ENCODE results near the gene SND1. TPM values are rescaled to one million over a fixed set of nuclear protein-coding genes. Genes with fewer than 3 reads are reported as not detected.
"Not testable (repeated sequence)": the region's sequence is repeated elsewhere in the genome, so short reads cannot be mapped to it uniquely, and the experiment has no call there.

SND1 gene
- polyA plus RNA-seq, 3 donors, result 138 to 152 (median 150) TPM

DNA sequence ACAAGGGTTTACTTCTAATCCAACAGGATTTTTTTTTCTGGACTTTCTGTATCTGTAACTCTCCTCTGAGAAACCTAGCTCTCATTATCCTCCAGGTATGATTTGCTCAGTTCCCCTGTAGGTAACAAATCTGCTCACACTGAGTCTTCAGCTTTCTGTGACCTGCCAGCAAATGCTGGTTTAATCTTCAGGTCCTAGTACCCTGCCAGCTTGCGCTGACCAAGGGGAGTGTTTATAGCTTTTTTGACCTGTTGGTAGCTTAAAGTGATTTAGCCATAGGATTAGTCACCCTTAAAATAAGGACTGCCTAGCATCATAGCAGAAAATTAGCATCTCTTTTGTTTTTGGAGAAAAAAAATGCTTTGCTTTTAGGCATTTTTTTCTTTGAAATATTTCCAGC lies 22.4 kb downstream of the SND1 start:
- DNase-seq (ENCODE audit: extremely low read depth in 1 of 11, low read depth in 9 of 11, low spot score in 4 of 11), result no peak

DNA sequence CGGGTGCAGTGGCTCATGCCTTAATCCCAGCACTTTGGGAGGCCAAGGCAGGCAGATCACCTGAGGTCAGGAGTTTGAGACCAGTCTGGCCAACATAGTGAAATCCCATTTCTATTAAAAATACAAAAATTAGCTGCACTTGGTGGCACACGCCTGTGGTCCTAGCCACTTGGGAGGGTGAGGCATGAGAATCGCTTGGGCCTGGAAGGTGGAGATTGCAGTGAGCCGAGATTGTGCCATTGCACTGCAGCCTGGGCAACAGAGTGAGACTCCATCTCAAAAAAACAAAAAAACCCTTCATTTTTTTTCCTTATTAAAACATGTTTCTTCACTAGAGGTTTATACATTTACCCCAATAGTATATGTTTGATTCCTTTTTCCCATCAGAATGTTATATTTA lies 22.9 kb downstream of the SND1 start:
- DNase-seq (ENCODE audit: extremely low read depth in 1 of 11, low read depth in 9 of 11, low spot score in 4 of 11), result not testable (repeated sequence)

DNA sequence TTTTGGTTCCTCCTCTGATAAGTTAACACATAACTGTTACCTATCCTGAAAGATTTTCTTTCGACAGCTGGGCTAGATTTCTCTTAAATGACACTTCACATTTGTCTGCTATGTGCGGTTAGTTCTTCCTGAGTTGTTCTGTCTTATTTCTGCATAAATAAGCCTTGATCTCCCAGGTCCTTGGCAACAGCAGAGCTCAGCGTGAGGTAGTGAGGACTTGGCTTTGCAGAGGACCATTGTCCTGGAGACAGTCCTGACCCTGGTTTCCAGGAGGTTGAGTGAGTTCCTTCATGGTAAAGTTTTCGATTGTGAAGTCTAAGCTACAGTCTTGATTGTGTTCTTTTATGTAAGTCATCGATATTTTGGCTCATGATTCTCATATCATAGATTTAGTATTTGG lies 23.7 kb downstream of the SND1 start:
- DNase-seq (ENCODE audit: extremely low read depth in 1 of 11, low read depth in 9 of 11, low spot score in 4 of 11), result no peak

DNA sequence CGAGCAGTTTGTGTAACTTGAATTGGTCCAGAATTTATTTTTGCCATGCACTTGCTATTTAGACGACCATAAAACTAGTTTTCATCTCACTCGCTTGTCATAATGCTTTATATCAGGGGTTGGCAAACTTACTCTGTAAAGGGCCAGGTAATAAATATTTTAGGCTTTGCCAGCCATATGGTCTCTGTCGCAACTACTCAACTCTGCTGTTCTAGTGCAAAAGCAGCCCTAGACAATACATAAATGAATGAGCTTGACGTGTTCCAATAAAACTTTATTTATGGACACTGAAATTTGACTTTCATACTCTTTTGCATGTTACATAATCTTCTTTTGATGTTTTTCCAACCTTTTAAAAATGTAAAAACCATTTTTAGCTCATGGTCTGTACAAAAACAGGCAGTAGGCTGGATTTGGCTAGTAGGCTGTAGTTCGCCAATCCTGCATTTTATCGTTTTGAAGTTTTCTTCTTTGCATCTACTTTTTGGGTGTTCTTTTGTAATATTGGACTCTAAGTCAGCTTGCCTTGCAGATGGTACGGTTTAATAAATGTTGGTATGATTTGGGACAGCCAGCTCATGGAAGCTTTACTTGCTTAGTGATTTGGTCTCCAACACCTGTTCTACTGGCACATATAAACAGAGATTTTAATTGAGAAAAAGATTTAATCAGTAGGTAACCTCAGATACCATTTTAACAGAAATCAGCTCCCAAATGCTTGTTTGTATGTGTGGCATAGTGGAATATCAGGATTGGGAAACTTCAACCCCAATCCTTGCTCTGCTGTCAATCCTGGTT lies 25.6 kb downstream of the SND1 start:
- no peak for DNase-seq (ENCODE audit: extremely low read depth in 1 of 11, low read depth in 9 of 11, low spot score in 4 of 11)

DNA sequence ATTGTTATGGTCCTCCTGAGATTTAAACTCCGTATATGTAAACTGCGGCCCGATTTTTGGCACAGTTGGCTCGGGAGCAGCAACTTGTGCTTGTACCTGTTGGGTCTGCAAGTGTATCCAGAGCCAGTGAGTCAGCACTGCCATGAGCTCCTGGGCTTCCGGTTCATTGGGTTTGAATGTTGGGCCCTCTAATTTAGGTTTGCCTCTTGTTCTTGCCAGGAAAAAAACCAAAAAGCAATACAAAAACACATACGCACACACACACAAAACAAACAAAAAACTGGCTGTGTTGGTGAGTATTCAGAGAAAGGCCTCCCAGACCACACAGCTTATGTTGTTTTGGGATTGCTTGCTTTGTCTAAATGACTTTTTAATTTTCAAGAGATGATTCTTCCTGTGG lies 26.3 kb downstream of the SND1 start:
- DNase-seq (ENCODE audit: extremely low read depth in 1 of 11, low read depth in 9 of 11, low spot score in 4 of 11), result no peak

DNA sequence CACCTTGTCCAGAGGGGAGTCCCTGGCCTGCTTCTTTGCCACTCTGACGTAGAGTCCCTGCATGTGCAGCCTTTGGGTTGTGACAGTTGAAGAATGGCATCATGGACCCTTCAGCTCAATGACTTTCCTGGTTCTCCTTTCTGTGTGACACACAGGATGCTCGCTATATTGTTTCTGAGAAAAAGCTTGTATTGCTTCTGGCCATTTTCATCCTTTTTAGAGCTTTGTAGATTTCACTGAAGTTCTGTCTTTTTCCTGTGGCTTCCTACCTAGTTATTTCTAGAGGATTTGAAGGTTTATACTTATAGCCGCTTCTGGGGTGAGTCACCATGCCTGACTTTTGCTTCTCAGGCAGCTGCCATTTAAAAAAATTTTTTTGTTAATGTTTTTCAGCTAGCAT lies 27.0 kb downstream of the SND1 start:
- DNase-seq (ENCODE audit: extremely low read depth in 1 of 11, low read depth in 9 of 11, low spot score in 4 of 11), result no peak

DNA sequence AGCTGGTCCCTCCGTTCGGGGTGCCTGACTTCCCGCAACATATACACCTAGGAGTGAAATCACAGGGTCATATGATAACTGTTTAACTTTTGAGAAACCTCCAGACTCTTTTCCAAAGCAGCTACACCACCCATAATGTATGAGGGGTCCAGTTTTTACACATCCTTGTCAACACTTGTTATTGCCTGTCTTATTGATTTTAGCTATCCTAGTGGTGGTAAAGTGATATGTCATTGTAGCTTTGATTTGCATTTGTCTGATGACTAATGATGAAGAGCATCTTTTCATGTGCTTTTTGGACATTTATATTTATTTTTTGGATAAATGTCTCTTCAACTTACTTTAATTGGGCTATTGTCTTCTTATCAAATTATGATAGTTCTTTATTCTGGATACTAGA lies 29.0 kb downstream of the SND1 start:
- DNase-seq (ENCODE audit: extremely low read depth in 1 of 11, low read depth in 9 of 11, low spot score in 4 of 11), result no peak

DNA sequence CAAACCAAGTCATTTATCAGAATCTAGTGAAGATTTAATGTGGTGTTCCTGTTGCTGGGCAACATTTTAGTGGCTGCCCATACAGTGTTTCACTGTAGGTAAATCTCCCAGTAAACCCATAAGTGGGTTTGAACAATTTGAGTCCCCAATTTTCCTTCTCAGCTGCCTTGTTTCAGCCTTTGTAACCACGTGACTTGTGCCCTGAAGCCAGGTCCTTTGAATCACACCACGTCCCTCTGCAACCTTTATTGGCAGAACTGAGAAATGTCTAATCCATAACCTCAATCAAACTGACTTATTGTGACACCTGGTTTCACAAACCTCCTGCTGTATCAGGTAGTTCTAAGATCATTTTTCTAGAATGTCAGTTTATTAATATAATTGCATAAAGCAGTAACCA lies 30.1 kb downstream of the SND1 start:
- DNase-seq (ENCODE audit: extremely low read depth in 1 of 11, low read depth in 9 of 11, low spot score in 4 of 11), result peak in 1 of 11 donors; percentile 4

DNA sequence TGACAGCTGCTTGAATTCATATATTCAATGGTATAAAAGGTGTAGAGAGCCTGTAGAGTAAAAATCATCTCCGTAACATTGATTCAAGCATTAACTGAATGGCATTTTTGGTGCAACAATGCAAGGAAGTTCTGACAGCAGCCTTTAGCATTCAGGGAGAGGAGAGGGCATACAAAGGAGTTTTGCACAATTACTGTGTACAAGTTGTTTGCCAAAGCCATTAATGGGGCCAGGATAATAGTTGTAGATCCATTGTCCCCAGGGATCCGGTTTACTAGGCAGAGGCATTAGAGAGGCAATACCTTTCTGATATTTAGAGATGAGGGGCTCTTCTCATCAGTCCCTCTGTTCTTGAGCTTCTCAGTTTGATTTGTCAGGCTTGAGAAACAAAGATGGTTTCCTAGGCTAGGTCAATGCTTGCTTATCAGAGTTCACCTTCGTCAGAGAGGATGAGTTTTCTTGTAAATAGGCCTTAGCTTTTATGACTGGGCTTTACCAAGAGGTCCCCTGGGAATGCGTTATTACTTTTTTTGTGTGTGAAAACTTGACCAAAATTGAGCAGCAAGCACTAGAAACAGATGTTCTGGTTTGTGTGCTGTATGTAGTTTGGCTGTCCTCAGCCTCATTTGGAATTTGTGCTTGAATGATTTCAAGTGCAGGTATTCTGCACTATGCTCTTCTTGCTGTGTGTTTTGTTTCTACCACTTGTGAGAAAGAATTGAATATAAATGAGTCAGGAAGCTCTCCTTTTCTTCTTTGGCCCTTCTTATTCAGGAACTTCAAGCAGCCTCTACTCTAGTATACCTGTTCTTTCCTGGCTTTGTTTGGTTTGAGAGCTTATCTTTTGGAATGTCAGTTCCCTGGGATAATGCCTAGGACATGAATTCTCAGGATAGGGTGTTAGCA lies 32.0 kb downstream of the SND1 start:
- DNase-seq (ENCODE audit: extremely low read depth in 1 of 11, low read depth in 9 of 11, low spot score in 4 of 11), result no peak

DNA sequence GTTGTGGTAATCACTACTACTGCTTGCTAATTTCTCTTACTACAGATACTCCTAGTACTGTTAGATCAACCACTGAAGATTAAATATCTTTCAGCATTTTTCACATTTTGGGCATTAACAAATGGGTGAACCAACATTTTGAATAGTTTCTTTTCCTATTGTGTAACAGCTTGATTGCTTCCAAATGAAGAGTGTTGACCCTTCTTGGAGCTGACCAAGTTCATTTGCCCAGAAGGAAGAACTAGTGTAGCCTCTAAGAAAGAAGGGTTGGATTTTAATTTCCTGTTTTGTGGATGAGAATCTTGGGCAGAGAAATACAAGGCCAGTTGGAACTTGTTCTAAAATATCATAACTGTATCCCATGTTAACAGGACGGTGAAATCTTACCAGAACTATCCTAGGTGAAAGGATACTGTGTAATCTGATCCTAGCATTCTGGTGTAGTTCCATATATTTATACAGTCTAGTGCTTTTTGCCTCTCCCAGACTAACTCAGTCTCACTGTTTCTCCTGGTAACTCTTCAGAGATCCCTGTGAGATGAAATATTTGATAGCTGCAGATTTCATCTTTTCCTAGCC lies 37.3 kb downstream of the SND1 start:
- DNase-seq (ENCODE audit: extremely low read depth in 1 of 11, low read depth in 9 of 11, low spot score in 4 of 11), result no peak

DNA sequence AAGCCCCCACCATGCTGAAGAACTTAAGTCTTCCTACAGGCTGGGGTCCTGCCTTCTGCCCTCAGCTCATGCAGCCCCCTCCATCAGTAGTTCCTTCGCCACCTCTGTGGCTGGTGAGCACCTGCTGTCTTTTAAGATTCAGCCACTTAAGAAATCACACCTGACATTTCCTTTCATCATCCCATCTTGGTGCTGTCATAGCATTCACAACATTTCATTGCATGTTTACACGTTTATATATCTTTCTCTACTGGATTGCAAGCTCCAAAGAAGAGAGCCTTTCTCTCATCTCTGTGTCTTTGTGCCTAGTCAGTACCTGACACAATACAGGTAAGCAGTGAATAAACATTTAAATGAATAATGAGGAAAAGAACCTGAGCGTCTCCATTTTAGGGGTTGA lies 38.3 kb downstream of the SND1 start:
- no peak for DNase-seq (ENCODE audit: extremely low read depth in 1 of 11, low read depth in 9 of 11, low spot score in 4 of 11)

DNA sequence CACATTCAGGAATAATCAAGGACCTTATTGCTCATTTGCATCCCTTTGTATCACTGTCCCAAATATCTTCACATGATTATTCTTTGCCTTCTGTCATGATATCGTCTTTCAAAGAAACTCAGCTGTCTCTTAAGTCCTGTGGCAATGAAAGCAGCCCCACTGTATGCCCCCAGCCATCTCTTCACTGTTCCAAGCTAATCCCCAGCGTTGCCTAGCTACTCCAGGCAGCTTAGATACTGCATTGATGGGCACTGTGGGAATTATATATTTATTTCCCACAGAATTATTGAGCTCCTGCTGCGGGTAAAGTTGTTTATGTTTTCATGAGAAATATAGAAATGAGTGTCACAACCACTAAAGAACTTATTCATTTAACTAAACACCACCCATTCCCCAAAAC lies 38.8 kb downstream of the SND1 start:
- DNase-seq (ENCODE audit: extremely low read depth in 1 of 11, low read depth in 9 of 11, low spot score in 4 of 11), result no peak

DNA sequence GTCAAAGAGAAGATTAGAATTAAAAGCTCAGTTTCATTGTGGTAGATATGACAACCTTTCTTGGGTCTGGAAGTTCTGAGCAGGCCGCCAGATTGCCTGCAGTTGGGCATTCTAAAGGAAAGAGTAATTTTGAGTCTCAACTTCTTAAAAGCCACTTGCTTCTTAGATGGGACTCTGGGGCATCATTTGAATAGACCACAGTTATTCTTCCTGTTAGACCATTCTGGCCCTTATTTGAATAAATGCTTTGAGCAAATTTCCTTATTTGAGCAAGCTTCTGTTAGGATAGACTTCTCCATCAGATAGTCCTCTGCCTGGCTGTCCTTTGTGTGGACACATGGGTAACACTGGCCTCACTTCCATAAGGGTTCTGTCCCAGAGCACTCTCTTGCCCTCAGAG lies 40.2 kb downstream of the SND1 start:
- DNase-seq (ENCODE audit: extremely low read depth in 1 of 11, low read depth in 9 of 11, low spot score in 4 of 11), result no peak

DNA sequence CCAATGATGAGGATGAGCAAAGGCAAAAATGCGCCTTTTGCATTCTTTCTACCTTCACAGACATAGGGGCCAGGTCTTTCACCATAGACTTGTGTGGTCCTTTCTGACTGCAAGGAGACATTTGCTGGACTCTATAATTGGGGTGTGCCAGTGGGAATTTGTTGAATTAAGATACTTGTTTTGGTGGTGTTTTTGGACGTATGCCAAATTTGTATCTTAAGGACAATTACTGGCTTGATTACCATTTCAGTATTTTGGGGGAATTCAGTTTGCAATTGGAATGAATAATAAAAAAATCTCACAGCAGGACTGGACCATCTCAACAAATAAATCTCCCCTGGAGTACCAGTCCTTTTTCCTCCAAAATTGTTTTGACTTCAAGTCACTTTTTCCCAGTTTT lies 47.9 kb downstream of the SND1 start:
- DNase-seq (ENCODE audit: extremely low read depth in 1 of 11, low read depth in 9 of 11, low spot score in 4 of 11), result no peak

DNA sequence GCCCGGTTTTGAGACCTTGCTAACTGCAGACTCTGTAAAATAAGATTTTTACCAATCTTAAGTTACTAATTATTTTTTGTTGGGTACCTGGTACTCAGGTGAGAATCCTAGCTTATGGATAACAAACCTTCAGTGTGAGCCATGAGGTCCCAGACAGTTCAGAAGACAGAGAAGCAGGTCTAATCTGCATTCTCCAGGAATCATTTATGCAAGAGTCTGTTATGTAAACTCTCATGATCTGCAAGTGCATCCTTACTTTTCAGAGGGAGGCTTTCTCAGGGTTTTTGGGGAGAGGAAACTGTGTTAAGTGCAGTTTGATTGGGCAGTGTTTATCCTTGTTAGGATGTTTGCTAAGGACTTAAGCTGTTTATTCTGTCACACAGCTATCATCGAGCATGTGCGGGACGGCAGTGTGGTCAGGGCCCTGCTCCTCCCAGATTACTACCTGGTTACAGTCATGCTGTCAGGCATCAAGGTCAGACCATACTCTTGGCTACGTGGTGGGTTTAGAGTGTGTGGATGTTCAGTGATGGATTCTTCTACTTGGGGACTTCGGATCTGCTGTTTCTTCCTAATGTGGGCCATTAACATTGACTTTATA lies 50.2 kb downstream of the SND1 start:
- no peak for DNase-seq (ENCODE audit: extremely low read depth in 1 of 11, low read depth in 9 of 11, low spot score in 4 of 11)

DNA sequence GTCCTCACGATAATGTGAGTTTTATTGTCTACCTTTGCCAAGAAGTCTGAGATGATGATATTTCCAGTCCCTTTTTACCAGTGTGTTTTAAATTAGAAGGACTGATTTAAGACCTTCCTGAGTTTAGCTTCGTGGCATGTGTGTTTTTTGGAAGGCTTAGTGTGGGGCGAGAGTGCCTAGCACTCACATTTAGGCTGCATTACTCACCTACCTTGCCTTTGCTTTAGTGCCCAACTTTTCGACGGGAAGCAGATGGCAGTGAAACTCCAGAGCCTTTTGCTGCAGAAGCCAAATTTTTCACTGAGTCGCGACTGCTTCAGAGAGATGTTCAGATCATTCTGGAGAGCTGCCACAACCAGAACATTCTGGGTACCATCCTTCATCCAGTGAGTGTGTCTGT lies 50.9 kb downstream of the SND1 start:
- no peak for DNase-seq (ENCODE audit: extremely low read depth in 1 of 11, low read depth in 9 of 11, low spot score in 4 of 11)

DNA sequence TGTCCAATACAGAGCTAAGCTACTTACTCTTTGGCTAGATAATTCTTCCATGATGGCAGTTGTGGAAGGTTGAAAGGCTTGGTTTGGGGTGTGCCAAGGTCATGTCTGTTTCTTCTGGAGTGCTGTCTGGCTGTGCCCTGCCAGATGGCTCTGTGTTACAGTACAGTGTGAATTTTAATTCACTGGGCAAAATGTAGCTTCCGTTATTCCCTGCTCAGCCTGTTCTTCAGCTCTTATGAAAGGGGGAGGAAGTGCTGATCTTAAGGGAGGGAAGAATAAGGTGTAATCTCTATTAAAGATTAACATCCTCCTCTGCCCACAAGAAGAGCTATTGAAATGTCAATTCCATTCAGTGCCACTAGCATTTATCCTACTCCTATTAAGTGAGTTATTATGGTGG lies 52.2 kb downstream of the SND1 start:
- DNase-seq (ENCODE audit: extremely low read depth in 1 of 11, low read depth in 9 of 11, low spot score in 4 of 11), result no peak

DNA sequence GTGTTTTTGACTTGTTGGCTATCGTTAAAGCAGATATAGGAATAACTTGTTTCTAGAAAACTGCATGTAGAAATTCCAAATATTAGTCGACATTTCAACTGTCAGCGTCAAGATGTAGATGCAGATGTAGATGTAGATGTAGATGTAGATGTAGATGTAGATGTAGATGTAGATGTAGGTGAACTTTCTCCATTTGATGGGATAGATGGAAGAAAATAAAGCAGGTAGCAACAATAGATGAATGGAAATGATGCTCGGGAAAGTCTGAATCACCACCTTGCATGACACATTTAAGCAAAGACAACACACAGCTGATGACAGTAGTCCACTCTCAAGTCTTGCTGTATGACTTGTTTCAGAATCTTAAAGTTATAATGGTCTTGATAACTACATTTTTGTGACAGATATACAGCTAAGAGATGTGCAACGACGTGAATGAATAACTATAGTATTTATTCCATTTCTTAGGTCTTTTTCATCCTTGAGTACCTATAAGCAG lies 53.5 kb downstream of the SND1 start:
- DNase-seq (ENCODE audit: extremely low read depth in 1 of 11, low read depth in 9 of 11, low spot score in 4 of 11), result no peak

DNA sequence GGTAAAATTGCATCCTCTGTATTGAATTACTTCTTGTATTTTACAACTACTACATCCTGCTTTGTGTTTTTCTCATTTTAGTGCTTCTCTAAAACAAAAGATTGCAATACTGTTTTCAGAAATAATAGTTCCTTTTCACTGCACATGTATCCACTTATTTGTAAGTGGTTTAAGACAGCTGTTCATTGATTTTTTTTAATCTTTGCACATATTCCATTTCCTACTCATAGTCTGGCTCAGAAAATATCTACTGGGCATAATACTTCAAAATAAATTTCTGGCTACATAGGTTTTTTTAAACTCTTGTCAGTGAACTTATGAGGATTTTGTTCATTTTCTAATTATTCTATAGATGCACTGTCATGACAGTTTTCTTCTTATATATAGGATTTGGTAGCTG lies 54.8 kb downstream of the SND1 start:
- no peak for DNase-seq (ENCODE audit: extremely low read depth in 1 of 11, low read depth in 9 of 11, low spot score in 4 of 11)

DNA sequence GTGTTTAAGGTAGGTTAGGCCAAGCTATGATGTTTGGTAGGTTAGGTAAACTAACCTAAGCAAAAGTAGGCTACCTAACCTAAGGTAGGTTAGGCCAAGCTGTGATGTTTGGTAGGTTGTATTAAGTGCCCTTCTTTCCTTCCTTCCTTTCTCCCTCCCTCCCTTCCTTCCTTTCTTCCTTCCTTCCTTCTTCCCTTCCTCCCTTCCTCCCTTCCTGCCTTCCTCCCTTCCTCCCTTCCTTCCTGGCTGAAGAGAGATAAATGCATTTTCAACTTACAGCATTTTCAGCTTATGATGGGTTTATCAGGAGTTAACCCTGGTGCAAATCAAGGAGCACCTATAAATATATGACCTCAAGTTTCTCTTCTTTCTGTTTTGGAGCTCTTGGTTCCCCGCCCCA lies 56.2 kb downstream of the SND1 start:
- no peak for DNase-seq (ENCODE audit: extremely low read depth in 1 of 11, low read depth in 9 of 11, low spot score in 4 of 11)
